Limb (tissue), 2 donors: ENCODE data around the gene RECQL.

Source experiments
- DNase-seq, 2 donors: peaks; one replicate each; pipeline ENCODE4 v3.0.0-alpha.2; 2016; ENCODE audit errors: extremely low spot score in 2 of 2

The RECQL gene

GRCh38 chr12:21501258-21502163 lies at the start of gene RECQL, which contains the start of gene GOLT1B:
Gene RECQL, minus strand, starts transcription at chr12:21501635. Its CDS starts 2,065 bp downstream, at chr12:21499570.
Gene GOLT1B, plus strand, starts transcription at chr12:21501789. Its CDS starts 135 bp downstream, at chr12:21501924.
- DNase-seq = peak; percentile 94 to 99

- no peak for DNase-seq
These were observed 46.0 kb upstream of the RECQL start for GRCh38 chr12:21547437-21547836.

- no peak for DNase-seq
These were observed 45.3 kb upstream of the RECQL start for GRCh38 chr12:21546716-21547115.

- no peak for DNase-seq
These were observed 44.1 kb upstream of the RECQL start for GRCh38 chr12:21545557-21545956.

GRCh38 chr12:21543151-21543550 lies 41.7 kb upstream of the RECQL start:
- no peak for DNase-seq

- DNase-seq = no peak
These were observed 41.0 kb upstream of the RECQL start for GRCh38 chr12:21542403-21542802.

GRCh38 chr12:21541773-21542172 lies 40.3 kb upstream of the RECQL start:
- no peak for DNase-seq

- no peak for DNase-seq
These were observed 38.4 kb upstream of the RECQL start for GRCh38 chr12:21539797-21540196.

- DNase-seq = no peak
These were observed 36.7 kb upstream of the RECQL start for GRCh38 chr12:21538061-21538653.

- DNase-seq = no peak
These were observed 28.0 kb upstream of the RECQL start for GRCh38 chr12:21529456-21529855.

GRCh38 chr12:21528953-21529352 lies 27.5 kb upstream of the RECQL start:
- DNase-seq = peak in 1 of 2 donors; percentile 11

GRCh38 chr12:21527451-21528180 lies 26.2 kb upstream of the RECQL start:
- DNase-seq = peak; percentile 25 to 72

- no peak for DNase-seq
These were observed 25.4 kb upstream of the RECQL start for GRCh38 chr12:21526721-21527345.

GRCh38 chr12:21526053-21526452 lies 24.6 kb upstream of the RECQL start, which contains the start of gene SPX:
Gene SPX, plus strand, starts transcription at chr12:21526296. Its CDS starts 177 bp downstream, at chr12:21526473.
- no peak for DNase-seq

- no peak for DNase-seq
These were observed 21.7 kb upstream of the RECQL start for GRCh38 chr12:21523148-21523547.

- DNase-seq = no peak
These were observed 20.1 kb upstream of the RECQL start for GRCh38 chr12:21521541-21521940.

- DNase-seq = no peak
These were observed 17.0 kb upstream of the RECQL start for GRCh38 chr12:21518451-21518850.

- no peak for DNase-seq
These were observed 14.8 kb upstream of the RECQL start for GRCh38 chr12:21516281-21516680.

GRCh38 chr12:21509768-21510167 lies 8.3 kb upstream of the RECQL start:
- no peak for DNase-seq

GRCh38 chr12:21507849-21508248 lies 6.4 kb upstream of the RECQL start:
- no peak for DNase-seq

- no peak for DNase-seq
These were observed 4.5 kb upstream of the RECQL start for GRCh38 chr12:21505888-21506287.
